Astrocyte of the spinal cord (primary cell): ENCODE data around the gene POLR1E.

Experiments
- DNase-seq: peaks from one replicate; pipeline ENCODE4 v3.0.0; 2011; ENCODE audit warnings: low read depth, low spot score
- H3K4me3 ChIP-seq: 2 replicates; pipeline ENCODE4 v1.5.1; 2011; ENCODE audit warnings: low read depth, mild to moderate bottlenecking, low read length, moderate library complexity
- CTCF ChIP-seq: IDR thresholded peaks from 2 replicates; pipeline ENCODE4 v1.5.1; 2012; ENCODE audit warnings: low read depth, mild to moderate bottlenecking, low read length, inconsistent platforms
- in situ Hi-C: cut with HindIII; loops from 2 replicates; pipeline ENCODE4 v1.10.0; 2017; ENCODE audit warnings: low sequenced_read_pairs

POLR1E gene

GRCh38 chr9:37486616-37487548 lies 1.1 kb downstream of the POLR1E start:
- no peak for TF ChIP-seq CTCF
- in situ Hi-C loops: no loop called here
- peak overlapping the region; percentile 89 for H3K4me3 ChIP-seq
- peak; percentile 93 for DNase-seq

GRCh38 chr9:37491939-37492338 lies 6.2 kb downstream of the POLR1E start:
- in situ Hi-C loops: no loop called here
- no peak overlapping the region for H3K4me3 ChIP-seq
- TF ChIP-seq CTCF: no peak
- DNase-seq: no peak

GRCh38 chr9:37495571-37495970 lies 9.8 kb downstream of the POLR1E start:
- H3K4me3 ChIP-seq: no peak overlapping the region
- in situ Hi-C loops: no loop called here
- TF ChIP-seq CTCF: no peak
- no peak for DNase-seq

GRCh38 chr9:37496020-37496419 lies 10.3 kb downstream of the POLR1E start:
- no peak for DNase-seq
- in situ Hi-C loops: no loop called here
- H3K4me3 ChIP-seq: no peak overlapping the region
- no peak for TF ChIP-seq CTCF

- in situ Hi-C loops: no loop called here
- TF ChIP-seq CTCF: no peak
- H3K4me3 ChIP-seq: no peak overlapping the region
- DNase-seq: no peak
These were observed 11.6 kb downstream of the POLR1E start for GRCh38 chr9:37497320-37497719.

GRCh38 chr9:37498457-37498856 lies 12.7 kb downstream of the POLR1E start:
- in situ Hi-C loops: no loop called here
- TF ChIP-seq CTCF: no peak
- DNase-seq: no peak

More at GRCh38 chr9:37498457-37498856, 12.7 kb downstream of the POLR1E start:
- H3K4me3 ChIP-seq: no peak overlapping the region
